Sigmoid colon (tissue), 7 donors: Measurements from ENCODE around the gene PLCB2. TPM values are rescaled to one million over a fixed set of nuclear protein-coding genes. Genes with fewer than 3 reads are reported as not detected.
A peak's percentile ranks its signal among the peaks of the same experiment; 100 is the strongest.

Source experiments
- DNase-seq: peaks from one replicate; pipeline ENCODE4 v3.0.0-alpha.2; 2019
- H3K27ac ChIP-seq, 4 donors: fragments of 200-600 bp; sonication (generic); one replicate each; pipeline ENCODE4 v1.5.1; 2016 to 2019; ENCODE audit warnings: mild to moderate bottlenecking in 1 of 4
- H3K27me3 ChIP-seq, 3 donors: fragments of 200-600 bp; sonication (generic); one replicate each; pipeline ENCODE4 v1.5.1; 2019; ENCODE audit warnings: mild to moderate bottlenecking in 1 of 3
- H3K36me3 ChIP-seq, 4 donors: fragments of 200-600 bp; sonication (generic); one replicate each; pipeline ENCODE4 v1.5.1; 2016 to 2019
- H3K4me1 ChIP-seq, 4 donors: fragments of 200-600 bp; sonication (generic); one replicate each; pipeline ENCODE4 v1.5.1; 2017 to 2019
- H3K4me3 ChIP-seq, 4 donors: fragments of 200-600 bp; sonication (generic); one replicate each; pipeline ENCODE4 v1.5.1; 2017 to 2019; ENCODE audit warnings: mild to moderate bottlenecking in 2 of 4, moderate library complexity in 1 of 4
- H3K9me3 ChIP-seq, 4 donors: fragments of 200-600 bp in 3 of 4; sonication (generic) in 3 of 4; one replicate each; pipeline versions ENCODE4 v1.5.1 to v1.6.1; 2013 to 2019
- CTCF ChIP-seq, 4 experiments: fragments of 450-650 bp in 3 of 4; fragments of 200-600 bp in 1 of 4; IDR thresholded peaks; one replicate each; pipeline ENCODE4 v1.5.1; 2016 to 2019; ENCODE audit warnings: antibody characterized with exemption in 4 of 4, mild to moderate bottlenecking in 3 of 4, moderate library complexity in 2 of 4
- EP300 ChIP-seq, 4 donors: sonication (generic); formaldehyde crosslinking; IDR thresholded peaks; one replicate each; pipeline ENCODE4 v1.6.1; 2017; ENCODE audit warnings: antibody characterized with exemption in 4 of 4
- POLR2A ChIP-seq, 2 donors: fragments of 450-650 bp; IDR thresholded peaks; one replicate each; pipeline ENCODE4 v1.6.1; 2016; ENCODE audit warnings: antibody characterized with exemption in 2 of 2, mild to moderate bottlenecking in 2 of 2, moderate library complexity in 2 of 2
- POLR2AphosphoS5 ChIP-seq, 4 donors: sonication (generic); formaldehyde crosslinking; IDR thresholded peaks; one replicate each; pipeline ENCODE4 v1.6.1; 2017; ENCODE audit warnings: antibody characterized with exemption in 4 of 4
- WGBS, 2 donors: extraction: QIAGEN DNeasy Blood & Tissue Kit; methylation state at CpG; one replicate each; pipeline ENCODE4 v1.1.7; 2013; 5-methylcytosine and 5-hydroxymethylcytosine counted together
- intact Hi-C: fragments of 100-400 bp; cut with DNase I; formaldehyde crosslinking; loops from one replicate; pipeline ENCODE4 v1.15.1; 2023
- polyA plus RNA-seq, 3 donors: library from polyadenylated mRNA; stranded (reverse); fragments of 200-250 nt; gene quantifications; one replicate each; pipeline ENCODE4 v1.2.3, GENCODE V29; 2013
- total RNA-seq, 4 donors: library from RNA; depleted of rRNA; stranded (reverse); fragments of >200 nt; gene quantifications; one replicate each; pipeline ENCODE4 v1.1.0, GENCODE V29; 2016
- donor health status: healthy with polysubstance abuse.
- donor health status: Bipolar disorder and iron deficiency.
- donor health status: healthy.

Gene PLCB2
- total and polyA plus RNA-seq, 7 donors: 2.4 to 27.5 (median 7.2) TPM

GRCh38 chr15:40309344-40309862, 1.7 kb upstream of the PLCB2 start:
- WGBS, 2 donors: 83 to 85% methylated on average over 8 of the region's 8 CpGs
- H3K36me3 ChIP-seq: no peaks in the 10 kb centered on the region
- H3K9me3 ChIP-seq: no peaks in the 10 kb centered on the region
- DNase-seq: no peak
- no peak overlapping the region for H3K4me3 ChIP-seq
- intact Hi-C loops: no loop called here
- H3K27me3 ChIP-seq: no peaks in the 10 kb centered on the region
- no peak for TF ChIP-seq EP300 (IDR thresholded peaks at IDR 0.05)
- peaks cover 0 to 12% (median 4%) of the 10 kb centered on the region in 4 donors for H3K4me1 ChIP-seq
- no peak overlapping the region for H3K27ac ChIP-seq

DNA sequence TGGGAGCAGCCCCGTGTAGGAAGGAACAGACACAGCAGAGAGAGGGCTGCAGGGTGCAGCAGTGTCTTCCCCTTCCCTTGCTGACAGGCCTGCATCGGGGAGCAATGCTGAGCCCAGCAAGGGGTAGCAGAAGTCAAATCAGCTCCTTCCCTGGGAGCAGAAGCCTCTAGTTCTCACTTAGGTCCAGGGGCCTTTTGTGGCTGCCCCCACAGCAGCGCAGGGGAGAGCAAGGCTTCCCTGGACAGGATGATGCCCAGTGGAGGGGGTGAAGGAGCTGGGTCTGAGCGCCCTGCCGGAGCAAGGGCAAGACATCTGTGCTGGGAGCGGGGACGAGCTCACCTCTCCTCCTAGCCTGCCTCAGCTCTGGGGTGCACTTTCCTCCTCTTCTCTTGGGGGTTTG, 827 bp downstream of the PLCB2 start:
- no peak for DNase-seq
- H3K27me3 ChIP-seq: no peaks in the 10 kb centered on the region
- peak overlapping the region in 3 of 4 donors; percentile 7 to 36 (median 27) for H3K4me3 ChIP-seq
- WGBS, 2 donors: 49 to 79% methylated on average over 7 of the region's 7 CpGs
- no peaks in the 10 kb centered on the region for H3K9me3 ChIP-seq
- H3K27ac ChIP-seq: no peak overlapping the region
- TF ChIP-seq POLR2AphosphoS5 (IDR thresholded peaks at IDR 0.05) (no peak), POLR2A (IDR thresholded peaks at IDR 0.05) (no peak), CTCF (IDR thresholded peaks at IDR 0.05) (no peak), EP300 (IDR thresholded peaks at IDR 0.05) (no peak)
- H3K4me1 ChIP-seq: peaks cover 0 to 12% (median 4%) of the 10 kb centered on the region in 4 donors
- H3K36me3 ChIP-seq: no peaks in the 10 kb centered on the region
- intact Hi-C loops: no loop called here

- Histone ChIP-seq H3K9me3 (no peaks in the 10 kb centered on the region), H3K4me1 (peaks cover 0 to 12% (median 4%) of the 10 kb centered on the region in 4 donors), H3K36me3 (no peaks in the 10 kb centered on the region), H3K27me3 (no peaks in the 10 kb centered on the region), H3K27ac (no peak overlapping the region), H3K4me3 (peak overlapping the region in 2 of 4 donors; percentile 27 to 36)
- WGBS, 2 donors: 69 to 89% methylated on average over 5 of the region's 5 CpGs
- no peak for TF ChIP-seq POLR2AphosphoS5 (IDR thresholded peaks at IDR 0.05)
- no peak for TF ChIP-seq POLR2A (IDR thresholded peaks at IDR 0.05)
- TF ChIP-seq CTCF (IDR thresholded peaks at IDR 0.05): no peak
- peak; percentile 55 for DNase-seq
- intact Hi-C loops: no loop called here
Measured at GRCh38 chr15:40306371-40306770, 1.4 kb downstream of the PLCB2 start.

DNA sequence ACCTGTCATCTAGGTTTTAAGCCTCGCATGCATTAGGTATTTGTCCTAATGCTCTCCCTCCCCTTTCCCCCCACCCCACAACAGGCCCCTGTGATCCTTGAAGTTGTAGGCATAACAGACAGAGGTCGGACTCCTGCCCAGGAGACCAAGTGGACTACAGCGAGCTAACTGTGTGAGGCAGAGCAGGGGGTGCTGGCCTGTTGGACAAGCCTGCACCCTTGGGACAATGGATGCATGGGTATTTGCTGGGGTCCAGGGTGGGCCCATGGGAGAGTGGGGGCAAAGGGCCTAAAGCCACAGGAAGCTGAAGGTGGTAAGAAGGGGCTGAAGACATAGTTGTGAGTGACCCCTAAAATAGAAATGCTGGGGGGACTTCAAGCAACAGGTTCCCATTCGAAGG, 2.5 kb downstream of the PLCB2 start:
- TF ChIP-seq EP300 (IDR thresholded peaks at IDR 0.05) (no peak), POLR2A (IDR thresholded peaks at IDR 0.05) (no peak), POLR2AphosphoS5 (IDR thresholded peaks at IDR 0.05) (no peak), CTCF (IDR thresholded peaks at IDR 0.05) (no peak)
- no peaks in the 10 kb centered on the region for H3K9me3 ChIP-seq
- WGBS, 2 donors: 93 to 97% methylated on average over 4 of the region's 4 CpGs
- H3K36me3 ChIP-seq: no peaks in the 10 kb centered on the region
- intact Hi-C loops: no loop called here
- H3K4me1 ChIP-seq: peaks cover 0 to 12% (median 4%) of the 10 kb centered on the region in 4 donors
- DNase-seq: no peak
- no peak overlapping the region for H3K27ac ChIP-seq
- no peaks in the 10 kb centered on the region for H3K27me3 ChIP-seq
- no peak overlapping the region for H3K4me3 ChIP-seq

DNA sequence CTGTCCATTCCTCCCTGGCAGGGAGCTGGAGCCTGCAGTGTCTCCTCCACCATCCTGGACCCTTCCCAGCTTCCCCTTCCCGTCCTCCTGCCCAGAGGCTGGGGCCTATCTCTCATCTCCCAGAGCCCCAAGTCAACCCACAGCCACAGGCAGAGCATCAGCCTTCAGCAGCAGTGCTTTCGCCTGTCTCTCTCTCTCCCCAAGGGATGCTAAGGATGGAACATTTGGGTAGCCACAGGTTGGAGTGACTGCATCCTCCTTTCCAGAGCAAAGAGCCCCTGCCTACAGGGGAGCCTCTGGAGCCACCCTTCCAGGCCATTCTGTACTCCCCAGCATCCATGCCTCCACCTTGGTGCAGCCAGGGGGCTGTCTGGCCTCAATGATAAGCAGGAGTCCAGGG, 4.2 kb downstream of the PLCB2 start:
- Histone ChIP-seq H3K36me3 (no peaks in the 10 kb centered on the region), H3K4me3 (no peak overlapping the region), H3K4me1 (peaks cover 0 to 12% (median 4%) of the 10 kb centered on the region in 4 donors), H3K9me3 (no peaks in the 10 kb centered on the region), H3K27me3 (no peaks in the 10 kb centered on the region), H3K27ac (no peak overlapping the region)
- WGBS, 2 donors: 88 to 94% methylated on average over 2 of the region's 2 CpGs
- no peak for DNase-seq
- no peak for TF ChIP-seq POLR2A (IDR thresholded peaks at IDR 0.05)
- TF ChIP-seq POLR2AphosphoS5 (IDR thresholded peaks at IDR 0.05): no peak
- TF ChIP-seq EP300 (IDR thresholded peaks at IDR 0.05): no peak
- TF ChIP-seq CTCF (IDR thresholded peaks at IDR 0.05): no peak
- intact Hi-C loops: no loop called here
